Left forelimb (tissue), 1 donor: Measurements from ENCODE around the gene BTBD16.

ENCODE experiments used
- DNase-seq: peaks from one replicate; pipeline ENCODE4 v3.0.0-alpha.2; 2018; ENCODE audit warnings: low spot score

The BTBD16 gene

GRCh38 chr10:122294511-122295450, 23.7 kb downstream of the BTBD16 start:
- no peak for DNase-seq

GRCh38 chr10:122295451-122295809, 24.3 kb downstream of the BTBD16 start:
- DNase-seq = no peak

GRCh38 chr10:122296363-122297120, 25.4 kb downstream of the BTBD16 start:
- DNase-seq = no peak

GRCh38 chr10:122297583-122297982, 26.5 kb downstream of the BTBD16 start:
- no peak for DNase-seq

GRCh38 chr10:122298206-122298597, 27.1 kb downstream of the BTBD16 start:
- no peak for DNase-seq

GRCh38 chr10:122298598-122299301, 27.7 kb downstream of the BTBD16 start:
- peak; percentile 81 for DNase-seq

GRCh38 chr10:122299423-122300075, 28.5 kb downstream of the BTBD16 start:
- no peak for DNase-seq

- no peak for DNase-seq
Observed at GRCh38 chr10:122301055-122301810, 30.1 kb downstream of the BTBD16 start.

GRCh38 chr10:122301811-122302115, 30.7 kb downstream of the BTBD16 start:
- no peak for DNase-seq

GRCh38 chr10:122302315-122302714, 31.2 kb downstream of the BTBD16 start:
- no peak for DNase-seq

- DNase-seq = no peak
Observed at GRCh38 chr10:122303271-122304053, 32.4 kb downstream of the BTBD16 start.

GRCh38 chr10:122304054-122304579, 33.0 kb downstream of the BTBD16 start:
- no peak for DNase-seq

GRCh38 chr10:122306282-122306681, 35.2 kb downstream of the BTBD16 start:
- DNase-seq = no peak

GRCh38 chr10:122306744-122307143, 35.6 kb downstream of the BTBD16 start:
- no peak for DNase-seq

- DNase-seq = peak; percentile 81
Observed at GRCh38 chr10:122307669-122308416, 36.7 kb downstream of the BTBD16 start.

- no peak for DNase-seq
Observed at GRCh38 chr10:122308417-122309141, 37.5 kb downstream of the BTBD16 start.

GRCh38 chr10:122310311-122311050, 39.4 kb downstream of the BTBD16 start:
- DNase-seq = no peak

- no peak for DNase-seq
Observed at GRCh38 chr10:122311051-122311410, 39.9 kb downstream of the BTBD16 start.
